C4-2B (cell line): ENCODE measurements around the gene TRPM7.
"Not testable (repeated sequence)": the region's sequence is repeated elsewhere in the genome, so short reads cannot be mapped to it uniquely, and the experiment has no call there.

Source experiments
- CTCF ChIP-seq: fragments of 450-650 bp; conservative IDR thresholded peaks from 2 replicates; pipeline ENCODE4 v1.5.1; 2017; ENCODE audit warnings: mild to moderate bottlenecking
- ZFX ChIP-seq: fragments of 450-650 bp; IDR thresholded peaks from 2 replicates; pipeline ENCODE4 v1.6.1; 2017

DNA sequence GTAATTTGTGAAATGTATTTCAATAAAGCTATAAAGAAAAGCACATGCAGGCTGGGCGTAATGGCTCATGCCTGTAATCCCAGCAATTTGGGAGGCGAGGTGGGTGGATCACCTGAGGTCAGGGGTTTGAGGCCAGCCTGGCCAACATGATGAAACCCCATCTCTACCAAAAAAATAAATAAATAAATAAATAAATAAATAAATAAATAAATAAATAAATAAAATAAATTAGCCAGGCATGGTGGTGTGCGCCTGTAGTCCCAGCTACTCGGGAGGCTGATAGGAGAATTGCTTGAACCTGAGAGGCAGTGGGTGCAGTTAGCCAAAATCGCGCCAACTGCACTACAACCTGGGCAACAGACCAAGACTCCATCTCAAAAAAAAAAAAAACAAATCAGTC, 69.6 kb downstream of the TRPM7 start:
- TF ChIP-seq CTCF, ZFX: not testable (repeated sequence)
